Measurements from ENCODE around the gene PLXNA2.

DNA sequence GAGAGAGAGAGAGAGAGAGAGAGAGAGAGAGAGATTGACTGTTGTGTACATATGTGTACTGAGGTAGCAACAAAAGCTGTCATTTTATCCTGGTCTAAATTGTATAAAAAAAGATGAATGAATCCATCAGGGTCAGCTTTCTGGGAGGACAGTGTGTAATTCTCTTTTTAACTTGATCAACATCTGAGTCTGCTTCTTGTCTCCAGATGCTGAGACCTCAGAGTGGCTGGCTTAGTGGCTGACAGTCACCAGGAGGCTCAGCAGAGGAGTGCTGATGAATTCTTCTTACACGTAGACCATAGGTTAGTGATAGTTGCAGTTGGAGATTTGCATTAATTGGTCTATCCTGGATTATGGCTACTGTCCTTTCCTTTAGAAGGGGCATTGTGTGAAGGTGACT lies 28.5 kb upstream of the PLXNA2 start:
- no peak for TF ChIP-seq POLR2A (IDR thresholded peaks at IDR 0.05)
- TF ChIP-seq, protein P1, sequence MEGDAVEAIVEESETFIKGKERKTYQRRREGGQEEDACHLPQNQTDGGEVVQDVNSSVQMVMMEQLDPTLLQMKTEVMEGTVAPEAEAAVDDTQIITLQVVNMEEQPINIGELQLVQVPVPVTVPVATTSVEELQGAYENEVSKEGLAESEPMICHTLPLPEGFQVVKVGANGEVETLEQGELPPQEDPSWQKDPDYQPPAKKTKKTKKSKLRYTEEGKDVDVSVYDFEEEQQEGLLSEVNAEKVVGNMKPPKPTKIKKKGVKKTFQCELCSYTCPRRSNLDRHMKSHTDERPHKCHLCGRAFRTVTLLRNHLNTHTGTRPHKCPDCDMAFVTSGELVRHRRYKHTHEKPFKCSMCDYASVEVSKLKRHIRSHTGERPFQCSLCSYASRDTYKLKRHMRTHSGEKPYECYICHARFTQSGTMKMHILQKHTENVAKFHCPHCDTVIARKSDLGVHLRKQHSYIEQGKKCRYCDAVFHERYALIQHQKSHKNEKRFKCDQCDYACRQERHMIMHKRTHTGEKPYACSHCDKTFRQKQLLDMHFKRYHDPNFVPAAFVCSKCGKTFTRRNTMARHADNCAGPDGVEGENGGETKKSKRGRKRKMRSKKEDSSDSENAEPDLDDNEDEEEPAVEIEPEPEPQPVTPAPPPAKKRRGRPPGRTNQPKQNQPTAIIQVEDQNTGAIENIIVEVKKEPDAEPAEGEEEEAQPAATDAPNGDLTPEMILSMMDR (IDR thresholded peaks at IDR 0.05): no peak
